Activated naive CD8-positive, alpha-beta T cell (primary cell): Measurements from ENCODE around the gene TDRD10.

Source experiments
- H3K27ac Mint-ChIP-seq: one replicate; pipeline ENCODE4 v1.8.0; 2021; ENCODE audit warnings: mixed read lengths
- H3K27me3 Mint-ChIP-seq: one replicate; pipeline ENCODE4 v1.8.0; 2021; ENCODE audit warnings: mixed read lengths
- H3K36me3 Mint-ChIP-seq: one replicate; pipeline ENCODE4 v1.8.0; 2021; ENCODE audit warnings: mixed read lengths
- H3K4me1 Mint-ChIP-seq: one replicate; pipeline ENCODE4 v1.8.0; 2021; ENCODE audit warnings: low read depth, mixed read lengths
- H3K4me3 Mint-ChIP-seq: one replicate; pipeline ENCODE4 v1.8.0; 2021; ENCODE audit warnings: mild to moderate bottlenecking, mixed read lengths
- H3K9me3 Mint-ChIP-seq: one replicate; pipeline ENCODE4 v1.8.0; 2021; ENCODE audit warnings: low read depth, mixed read lengths

Gene TDRD10

GRCh38 chr1:154492115-154492514 is 9.9 kb upstream of the TDRD10 start:
- H3K36me3 Mint-ChIP-seq: no peaks in the 10 kb centered on the region
- H3K27me3 Mint-ChIP-seq: no peaks in the 10 kb centered on the region
- H3K27ac Mint-ChIP-seq: no peak overlapping the region
- H3K4me3 Mint-ChIP-seq: no peak overlapping the region
- peaks cover 31% of the 10 kb centered on the region for H3K4me1 Mint-ChIP-seq
- H3K9me3 Mint-ChIP-seq: no peaks in the 10 kb centered on the region

GRCh38 chr1:154493276-154493675 is 8.7 kb upstream of the TDRD10 start:
- H3K4me3 Mint-ChIP-seq: peak overlapping the region; percentile 41

DNA sequence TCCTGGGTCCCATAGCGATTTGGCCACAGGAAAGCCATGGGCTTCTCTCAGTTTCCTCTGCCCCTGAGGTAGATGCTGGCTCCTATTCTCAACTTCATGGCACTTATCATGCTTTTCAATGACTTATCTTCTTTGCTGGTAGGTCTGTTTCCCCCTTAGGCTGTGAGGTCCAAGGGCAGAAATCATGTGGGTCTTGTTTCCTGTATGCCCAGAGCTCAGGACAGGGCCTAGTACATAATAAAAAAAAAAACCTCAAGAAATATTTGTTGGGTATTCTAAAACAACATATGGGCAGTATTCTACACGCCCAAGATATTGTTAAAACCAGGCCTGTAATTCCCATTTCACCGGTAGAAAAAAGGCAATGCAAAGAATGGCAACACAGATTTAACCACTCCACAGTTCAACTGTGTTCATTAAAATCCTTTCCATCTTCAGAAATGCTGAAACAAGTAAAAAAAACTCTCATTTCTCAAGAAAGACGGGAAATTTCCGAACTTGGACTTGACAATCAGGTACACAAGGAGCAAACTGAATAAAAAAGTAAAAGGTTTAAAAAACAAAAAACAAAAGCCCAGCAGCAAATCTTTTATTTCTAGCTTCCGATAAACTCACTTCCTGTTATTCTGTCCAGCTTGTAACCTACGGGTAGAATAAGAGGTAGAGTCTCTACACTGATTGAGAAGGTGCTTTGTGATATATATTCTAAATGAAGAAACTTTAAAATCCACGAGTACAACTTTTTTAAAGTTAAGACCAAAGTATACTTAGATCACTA is 6.3 kb upstream of the TDRD10 start:
- no peaks in the 10 kb centered on the region for H3K9me3 Mint-ChIP-seq
- peaks cover 6% of the 10 kb centered on the region for H3K27me3 Mint-ChIP-seq
- H3K27ac Mint-ChIP-seq: no peak overlapping the region
- no peak overlapping the region for H3K4me3 Mint-ChIP-seq
- H3K4me1 Mint-ChIP-seq: peaks cover 35% of the 10 kb centered on the region
- H3K36me3 Mint-ChIP-seq: peaks cover 5% of the 10 kb centered on the region

More at GRCh38 chr1:154493276-154493675, 8.7 kb upstream of the TDRD10 start:
- Mint-ChIP-seq H3K27ac (no peak overlapping the region), H3K9me3 (no peaks in the 10 kb centered on the region), H3K4me1 (peaks cover 33% of the 10 kb centered on the region), H3K27me3 (no peaks in the 10 kb centered on the region), H3K36me3 (no peaks in the 10 kb centered on the region)

DNA sequence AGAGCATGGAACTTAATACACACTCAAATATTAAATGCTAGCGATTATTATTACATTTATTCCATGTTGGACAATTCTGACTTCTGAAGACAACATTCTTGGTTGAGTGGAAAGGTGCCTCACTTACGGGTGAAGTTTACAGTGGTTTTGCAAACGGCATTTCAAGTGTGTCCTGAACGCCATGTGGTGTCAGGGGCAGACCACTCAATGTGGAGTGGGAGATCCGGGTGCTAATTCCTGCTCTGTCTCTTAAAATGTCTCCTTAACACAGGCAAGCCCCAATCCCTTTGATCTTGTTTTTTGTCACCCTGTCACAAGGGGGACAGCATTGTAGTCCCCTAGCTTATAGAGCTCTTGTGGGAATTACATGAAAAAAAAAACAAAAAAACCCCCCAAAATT is 5.6 kb upstream of the TDRD10 start:
- H3K27me3 Mint-ChIP-seq: peaks cover 12% of the 10 kb centered on the region
- no peak overlapping the region for H3K27ac Mint-ChIP-seq
- no peak overlapping the region for H3K4me3 Mint-ChIP-seq
- no peaks in the 10 kb centered on the region for H3K9me3 Mint-ChIP-seq
- peaks cover 8% of the 10 kb centered on the region for H3K36me3 Mint-ChIP-seq
- H3K4me1 Mint-ChIP-seq: peaks cover 35% of the 10 kb centered on the region

- Mint-ChIP-seq H3K27me3 (peaks cover 12% of the 10 kb centered on the region), H3K36me3 (peaks cover 8% of the 10 kb centered on the region), H3K4me1 (peaks cover 32% of the 10 kb centered on the region), H3K9me3 (no peaks in the 10 kb centered on the region), H3K27ac (peak overlapping the region; percentile 38), H3K4me3 (peak overlapping the region; percentile 4)
These were observed 4.8 kb upstream of the TDRD10 start for GRCh38 chr1:154497026-154497806.

DNA sequence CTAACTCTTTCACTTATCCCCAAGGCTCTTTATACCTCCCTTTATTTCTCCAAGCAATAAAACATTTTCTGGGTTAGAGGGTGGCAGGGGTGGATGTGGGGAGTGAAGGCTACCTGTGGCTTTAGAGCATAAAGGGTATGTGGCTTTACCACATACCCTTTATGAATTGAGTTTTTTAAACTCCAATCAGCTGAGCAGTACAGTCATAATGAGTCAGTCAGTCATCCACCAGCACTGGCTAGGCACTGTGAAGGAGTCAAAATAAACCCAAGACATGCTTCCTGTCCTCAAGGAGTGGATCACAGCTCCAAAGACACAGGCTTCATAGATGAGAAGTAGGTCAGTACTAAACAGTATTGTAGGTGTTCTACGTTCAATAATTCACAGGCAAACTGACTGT is 2.6 kb upstream of the TDRD10 start:
- Mint-ChIP-seq H3K4me3 (no peak overlapping the region), H3K27me3 (peaks cover 19% of the 10 kb centered on the region), H3K27ac (no peak overlapping the region), H3K9me3 (no peaks in the 10 kb centered on the region), H3K4me1 (peaks cover 18% of the 10 kb centered on the region), H3K36me3 (peaks cover 8% of the 10 kb centered on the region)

DNA sequence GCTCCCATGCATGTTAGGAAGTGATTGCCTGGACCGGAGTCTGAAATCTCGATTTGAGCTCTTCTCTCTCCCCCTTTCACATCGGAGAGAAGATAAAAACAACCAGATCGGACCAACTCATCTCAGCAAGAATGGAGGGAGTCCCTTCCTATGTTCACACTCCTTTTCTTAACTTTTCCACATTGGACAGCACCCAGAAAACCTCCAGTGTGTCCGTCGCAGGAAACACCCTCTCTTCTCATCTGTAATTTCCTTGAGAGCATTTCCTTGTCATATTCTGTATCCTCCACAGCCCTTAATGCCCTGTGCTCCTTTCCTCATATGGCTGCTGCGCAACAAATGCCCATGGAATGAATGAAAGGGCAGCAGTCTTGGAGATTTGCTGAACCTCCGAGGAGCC is 1.5 kb upstream of the TDRD10 start:
- no peak overlapping the region for H3K27ac Mint-ChIP-seq
- H3K4me3 Mint-ChIP-seq: peak overlapping the region; percentile 40
- H3K27me3 Mint-ChIP-seq: peaks cover 26% of the 10 kb centered on the region

GRCh38 chr1:154501423-154502065 is 475 bp upstream of the TDRD10 start:
- peaks cover 8% of the 10 kb centered on the region for H3K36me3 Mint-ChIP-seq
- peak overlapping the region; percentile 78 for H3K4me3 Mint-ChIP-seq
- H3K9me3 Mint-ChIP-seq: no peaks in the 10 kb centered on the region
- H3K27me3 Mint-ChIP-seq: peaks cover 26% of the 10 kb centered on the region
- peaks cover 11% of the 10 kb centered on the region for H3K4me1 Mint-ChIP-seq
- no peak overlapping the region for H3K27ac Mint-ChIP-seq

More for the DNA sequence above, 1.5 kb upstream of the TDRD10 start:
- peaks cover 8% of the 10 kb centered on the region for H3K36me3 Mint-ChIP-seq
- no peaks in the 10 kb centered on the region for H3K9me3 Mint-ChIP-seq
- peaks cover 17% of the 10 kb centered on the region for H3K4me1 Mint-ChIP-seq

GRCh38 chr1:154502744-154503115 is 711 bp downstream of the TDRD10 start:
- H3K4me3 Mint-ChIP-seq: peak overlapping the region; percentile 74
- H3K27ac Mint-ChIP-seq: no peak overlapping the region
- peaks cover 3% of the 10 kb centered on the region for H3K4me1 Mint-ChIP-seq

DNA sequence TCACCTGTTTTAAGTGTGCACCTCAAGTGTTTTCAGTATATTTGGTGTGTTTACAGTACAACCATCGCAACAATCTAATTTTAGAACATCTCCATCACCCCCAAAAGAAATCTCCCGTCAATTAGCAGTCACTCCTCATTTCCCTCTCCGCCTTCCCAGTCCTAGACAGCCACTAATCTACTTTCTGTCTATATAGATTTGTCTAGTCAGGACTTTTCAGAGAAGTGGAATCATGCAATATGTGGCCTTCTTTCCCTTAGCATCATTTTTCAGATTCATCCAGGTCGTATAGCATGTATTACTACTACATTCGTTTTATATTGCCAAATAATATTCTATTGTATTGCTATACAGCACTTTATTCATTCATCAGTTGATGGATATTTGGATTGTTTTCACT is 1.9 kb downstream of the TDRD10 start:
- H3K4me3 Mint-ChIP-seq: peak overlapping the region; percentile 40

More at GRCh38 chr1:154502744-154503115, 711 bp downstream of the TDRD10 start:
- Mint-ChIP-seq H3K9me3 (no peaks in the 10 kb centered on the region), H3K36me3 (peaks cover 8% of the 10 kb centered on the region), H3K27me3 (peaks cover 31% of the 10 kb centered on the region)

GRCh38 chr1:154512760-154513159 is 10.7 kb downstream of the TDRD10 start:
- no peaks in the 10 kb centered on the region for H3K9me3 Mint-ChIP-seq
- no peak overlapping the region for H3K4me3 Mint-ChIP-seq
- H3K36me3 Mint-ChIP-seq: no peaks in the 10 kb centered on the region
- H3K27ac Mint-ChIP-seq: no peak overlapping the region
- peaks cover 7% of the 10 kb centered on the region for H3K27me3 Mint-ChIP-seq
- no peaks in the 10 kb centered on the region for H3K4me1 Mint-ChIP-seq

More for the DNA sequence above, 1.9 kb downstream of the TDRD10 start:
- Mint-ChIP-seq H3K9me3 (no peaks in the 10 kb centered on the region), H3K27me3 (peaks cover 33% of the 10 kb centered on the region), H3K27ac (no peak overlapping the region), H3K36me3 (peaks cover 8% of the 10 kb centered on the region), H3K4me1 (peaks cover 3% of the 10 kb centered on the region)

- no peaks in the 10 kb centered on the region for H3K9me3 Mint-ChIP-seq
- H3K4me1 Mint-ChIP-seq: no peaks in the 10 kb centered on the region
- H3K4me3 Mint-ChIP-seq: no peak overlapping the region
- H3K27ac Mint-ChIP-seq: no peak overlapping the region
- peaks cover 5% of the 10 kb centered on the region for H3K27me3 Mint-ChIP-seq
- H3K36me3 Mint-ChIP-seq: no peaks in the 10 kb centered on the region
These were observed 12.1 kb downstream of the TDRD10 start for GRCh38 chr1:154514066-154514553.

GRCh38 chr1:154517661-154518060 is 15.6 kb downstream of the TDRD10 start:
- H3K27ac Mint-ChIP-seq: no peak overlapping the region
- H3K4me1 Mint-ChIP-seq: no peaks in the 10 kb centered on the region
- peaks cover 7% of the 10 kb centered on the region for H3K27me3 Mint-ChIP-seq
- H3K9me3 Mint-ChIP-seq: no peaks in the 10 kb centered on the region
- H3K4me3 Mint-ChIP-seq: no peak overlapping the region
- no peaks in the 10 kb centered on the region for H3K36me3 Mint-ChIP-seq

DNA sequence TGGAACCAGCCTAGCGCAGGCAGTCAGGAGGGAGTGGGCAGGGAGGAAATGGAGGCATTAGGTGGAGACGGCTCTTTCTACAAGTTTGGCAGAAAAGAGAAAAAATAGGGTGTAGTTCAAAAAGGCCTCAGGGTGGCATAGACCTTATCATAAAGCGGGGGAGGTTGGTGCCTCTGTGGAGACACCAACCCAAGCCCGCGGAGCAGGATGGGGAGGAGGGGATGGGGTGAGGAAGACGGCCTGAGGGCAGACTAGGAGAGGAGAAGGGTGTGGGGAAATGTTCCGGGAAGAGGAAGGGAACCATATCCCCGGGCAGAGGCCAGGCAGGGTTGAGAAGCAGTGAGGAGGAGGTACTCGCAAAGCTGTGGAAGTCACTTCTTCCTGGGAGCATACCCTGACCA is 17.6 kb downstream of the TDRD10 start:
- Mint-ChIP-seq H3K36me3 (no peaks in the 10 kb centered on the region), H3K27ac (no peak overlapping the region), H3K9me3 (no peaks in the 10 kb centered on the region), H3K27me3 (peaks cover 13% of the 10 kb centered on the region), H3K4me1 (no peaks in the 10 kb centered on the region), H3K4me3 (no peak overlapping the region)

GRCh38 chr1:154520333-154520732 is 18.3 kb downstream of the TDRD10 start:
- Mint-ChIP-seq H3K27ac (no peak overlapping the region), H3K36me3 (no peaks in the 10 kb centered on the region), H3K4me3 (no peak overlapping the region), H3K4me1 (no peaks in the 10 kb centered on the region), H3K27me3 (peaks cover 11% of the 10 kb centered on the region), H3K9me3 (no peaks in the 10 kb centered on the region)
